ENCODE data around the gene ALKBH5.

- no peak for TF ChIP-seq CTCF (conservative IDR thresholded peaks at IDR 0.05; ENCODE audit: low read depth, low read length)
- TF ChIP-seq EZH2 (IDR thresholded peaks at IDR 0.05; ENCODE audit: borderline replicate concordance, low read depth, low read length, poor library complexity, severe bottlenecking): no peak
Observed at GRCh38 chr17:18173740-18174139, 9.9 kb upstream of the ALKBH5 start.

Data from A673 (cell line).